ENCODE measurements around the gene ADNP.

GRCh38 chr20:50932691-50933280 lies 1.5 kb upstream of the ADNP start:
- TF ChIP-seq NFIC (IDR thresholded peaks at IDR 0.05) (no peak), TEAD4 (IDR thresholded peaks at IDR 0.05) (no peak), USF1 (IDR thresholded peaks at IDR 0.05) (no peak)

Measured in Ishikawa (cell line).